ENCODE measurements around the gene GPATCH8. TPM values are rescaled to one million over a fixed set of nuclear protein-coding genes. Genes with fewer than 3 reads are reported as not detected.

The GPATCH8 gene
- total and polyA plus RNA-seq, 9 of the 15 experiments (the other 6 are each of a cell fraction or from before 2014, with no cell fraction given): 10.6 to 29.6 (median 13.2) TPM

DNA sequence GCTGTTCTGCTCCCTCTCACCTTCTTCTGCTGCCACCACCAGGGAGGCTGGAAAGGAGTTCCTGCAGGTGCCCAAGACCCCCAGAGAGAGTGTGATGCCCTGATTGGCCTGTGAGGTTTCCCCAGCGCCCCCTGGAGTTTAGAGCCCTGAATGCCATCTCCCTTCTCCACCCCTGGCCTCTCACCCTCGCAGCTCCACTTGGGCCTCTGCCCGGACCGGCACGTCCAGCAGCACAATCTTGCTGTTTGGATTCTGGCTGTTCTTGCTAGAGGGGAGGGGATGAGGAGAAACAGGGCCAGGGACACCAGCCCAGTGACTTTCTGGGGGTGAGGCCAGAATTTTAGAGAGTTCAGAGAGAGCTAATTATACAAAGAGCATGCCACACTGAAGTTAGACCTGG is 127.1 kb downstream of the GPATCH8 start:
- peak; percentile 83 for ATAC-seq
- TF ChIP-seq, protein P1, sequence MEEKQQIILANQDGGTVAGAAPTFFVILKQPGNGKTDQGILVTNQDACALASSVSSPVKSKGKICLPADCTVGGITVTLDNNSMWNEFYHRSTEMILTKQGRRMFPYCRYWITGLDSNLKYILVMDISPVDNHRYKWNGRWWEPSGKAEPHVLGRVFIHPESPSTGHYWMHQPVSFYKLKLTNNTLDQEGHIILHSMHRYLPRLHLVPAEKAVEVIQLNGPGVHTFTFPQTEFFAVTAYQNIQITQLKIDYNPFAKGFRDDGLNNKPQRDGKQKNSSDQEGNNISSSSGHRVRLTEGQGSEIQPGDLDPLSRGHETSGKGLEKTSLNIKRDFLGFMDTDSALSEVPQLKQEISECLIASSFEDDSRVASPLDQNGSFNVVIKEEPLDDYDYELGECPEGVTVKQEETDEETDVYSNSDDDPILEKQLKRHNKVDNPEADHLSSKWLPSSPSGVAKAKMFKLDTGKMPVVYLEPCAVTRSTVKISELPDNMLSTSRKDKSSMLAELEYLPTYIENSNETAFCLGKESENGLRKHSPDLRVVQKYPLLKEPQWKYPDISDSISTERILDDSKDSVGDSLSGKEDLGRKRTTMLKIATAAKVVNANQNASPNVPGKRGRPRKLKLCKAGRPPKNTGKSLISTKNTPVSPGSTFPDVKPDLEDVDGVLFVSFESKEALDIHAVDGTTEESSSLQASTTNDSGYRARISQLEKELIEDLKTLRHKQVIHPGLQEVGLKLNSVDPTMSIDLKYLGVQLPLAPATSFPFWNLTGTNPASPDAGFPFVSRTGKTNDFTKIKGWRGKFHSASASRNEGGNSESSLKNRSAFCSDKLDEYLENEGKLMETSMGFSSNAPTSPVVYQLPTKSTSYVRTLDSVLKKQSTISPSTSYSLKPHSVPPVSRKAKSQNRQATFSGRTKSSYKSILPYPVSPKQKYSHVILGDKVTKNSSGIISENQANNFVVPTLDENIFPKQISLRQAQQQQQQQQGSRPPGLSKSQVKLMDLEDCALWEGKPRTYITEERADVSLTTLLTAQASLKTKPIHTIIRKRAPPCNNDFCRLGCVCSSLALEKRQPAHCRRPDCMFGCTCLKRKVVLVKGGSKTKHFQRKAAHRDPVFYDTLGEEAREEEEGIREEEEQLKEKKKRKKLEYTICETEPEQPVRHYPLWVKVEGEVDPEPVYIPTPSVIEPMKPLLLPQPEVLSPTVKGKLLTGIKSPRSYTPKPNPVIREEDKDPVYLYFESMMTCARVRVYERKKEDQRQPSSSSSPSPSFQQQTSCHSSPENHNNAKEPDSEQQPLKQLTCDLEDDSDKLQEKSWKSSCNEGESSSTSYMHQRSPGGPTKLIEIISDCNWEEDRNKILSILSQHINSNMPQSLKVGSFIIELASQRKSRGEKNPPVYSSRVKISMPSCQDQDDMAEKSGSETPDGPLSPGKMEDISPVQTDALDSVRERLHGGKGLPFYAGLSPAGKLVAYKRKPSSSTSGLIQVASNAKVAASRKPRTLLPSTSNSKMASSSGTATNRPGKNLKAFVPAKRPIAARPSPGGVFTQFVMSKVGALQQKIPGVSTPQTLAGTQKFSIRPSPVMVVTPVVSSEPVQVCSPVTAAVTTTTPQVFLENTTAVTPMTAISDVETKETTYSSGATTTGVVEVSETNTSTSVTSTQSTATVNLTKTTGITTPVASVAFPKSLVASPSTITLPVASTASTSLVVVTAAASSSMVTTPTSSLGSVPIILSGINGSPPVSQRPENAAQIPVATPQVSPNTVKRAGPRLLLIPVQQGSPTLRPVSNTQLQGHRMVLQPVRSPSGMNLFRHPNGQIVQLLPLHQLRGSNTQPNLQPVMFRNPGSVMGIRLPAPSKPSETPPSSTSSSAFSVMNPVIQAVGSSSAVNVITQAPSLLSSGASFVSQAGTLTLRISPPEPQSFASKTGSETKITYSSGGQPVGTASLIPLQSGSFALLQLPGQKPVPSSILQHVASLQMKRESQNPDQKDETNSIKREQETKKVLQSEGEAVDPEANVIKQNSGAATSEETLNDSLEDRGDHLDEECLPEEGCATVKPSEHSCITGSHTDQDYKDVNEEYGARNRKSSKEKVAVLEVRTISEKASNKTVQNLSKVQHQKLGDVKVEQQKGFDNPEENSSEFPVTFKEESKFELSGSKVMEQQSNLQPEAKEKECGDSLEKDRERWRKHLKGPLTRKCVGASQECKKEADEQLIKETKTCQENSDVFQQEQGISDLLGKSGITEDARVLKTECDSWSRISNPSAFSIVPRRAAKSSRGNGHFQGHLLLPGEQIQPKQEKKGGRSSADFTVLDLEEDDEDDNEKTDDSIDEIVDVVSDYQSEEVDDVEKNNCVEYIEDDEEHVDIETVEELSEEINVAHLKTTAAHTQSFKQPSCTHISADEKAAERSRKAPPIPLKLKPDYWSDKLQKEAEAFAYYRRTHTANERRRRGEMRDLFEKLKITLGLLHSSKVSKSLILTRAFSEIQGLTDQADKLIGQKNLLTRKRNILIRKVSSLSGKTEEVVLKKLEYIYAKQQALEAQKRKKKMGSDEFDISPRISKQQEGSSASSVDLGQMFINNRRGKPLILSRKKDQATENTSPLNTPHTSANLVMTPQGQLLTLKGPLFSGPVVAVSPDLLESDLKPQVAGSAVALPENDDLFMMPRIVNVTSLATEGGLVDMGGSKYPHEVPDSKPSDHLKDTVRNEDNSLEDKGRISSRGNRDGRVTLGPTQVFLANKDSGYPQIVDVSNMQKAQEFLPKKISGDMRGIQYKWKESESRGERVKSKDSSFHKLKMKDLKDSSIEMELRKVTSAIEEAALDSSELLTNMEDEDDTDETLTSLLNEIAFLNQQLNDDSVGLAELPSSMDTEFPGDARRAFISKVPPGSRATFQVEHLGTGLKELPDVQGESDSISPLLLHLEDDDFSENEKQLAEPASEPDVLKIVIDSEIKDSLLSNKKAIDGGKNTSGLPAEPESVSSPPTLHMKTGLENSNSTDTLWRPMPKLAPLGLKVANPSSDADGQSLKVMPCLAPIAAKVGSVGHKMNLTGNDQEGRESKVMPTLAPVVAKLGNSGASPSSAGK (IDR thresholded peaks at IDR 0.05): no peak
- no peak for TF ChIP-seq NFRKB (IDR thresholded peaks at IDR 0.05; ENCODE audit: low read depth)
- TF ChIP-seq GTF2E2 (tag; IDR thresholded peaks at IDR 0.05): no peak
- no peak for TF ChIP-seq TAL1 (IDR thresholded peaks at IDR 0.05)
- TF ChIP-seq ZNF253 (CRISPR knock-in tag; conservative IDR thresholded peaks at IDR 0.05): no peak
- no peak for TF ChIP-seq ZNF586 (CRISPR knock-in tag; conservative IDR thresholded peaks at IDR 0.05)
- TF ChIP-seq, protein P2, sequence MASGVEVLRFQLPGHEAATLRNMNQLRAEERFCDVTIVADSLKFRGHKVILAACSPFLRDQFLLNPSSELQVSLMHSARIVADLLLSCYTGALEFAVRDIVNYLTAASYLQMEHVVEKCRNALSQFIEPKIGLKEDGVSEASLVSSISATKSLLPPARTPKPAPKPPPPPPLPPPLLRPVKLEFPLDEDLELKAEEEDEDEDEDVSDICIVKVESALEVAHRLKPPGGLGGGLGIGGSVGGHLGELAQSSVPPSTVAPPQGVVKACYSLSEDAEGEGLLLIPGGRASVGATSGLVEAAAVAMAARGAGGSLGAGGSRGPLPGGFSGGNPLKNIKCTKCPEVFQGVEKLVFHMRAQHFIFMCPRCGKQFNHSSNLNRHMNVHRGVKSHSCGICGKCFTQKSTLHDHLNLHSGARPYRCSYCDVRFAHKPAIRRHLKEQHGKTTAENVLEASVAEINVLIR (CRISPR knock-in tag; IDR thresholded peaks at IDR 0.05): no peak
- peak; percentile 28; the same call in 1 of the 2 replicates for TF ChIP-seq HDAC2 (IDR thresholded peaks at IDR 0.05)
- 0 out of 2 replicates have a peak, but pooled peaks have one; percentile 60 for TF ChIP-seq ZBTB7A (IDR thresholded peaks at IDR 0.05; ENCODE audit: borderline replicate concordance, control insufficient read depth, low read depth, low read length)
- TF ChIP-seq XRCC5 (IDR thresholded peaks at IDR 0.05; ENCODE audit: low read depth, low read length): 0 out of 2 replicates have a peak, but pooled peaks have one; percentile 32

More for the DNA sequence above, 127.1 kb downstream of the GPATCH8 start:
- Histone ChIP-seq H3K79me2 (ENCODE audit: control insufficient read depth, insufficient read depth, low read length) (no peaks in the 10 kb centered on the region), H3K9me1 (ENCODE audit: control insufficient read depth, insufficient read depth, low read length) (no peaks in the 10 kb centered on the region), H2AFZ (ENCODE audit: low read depth, low read length) (no peak overlapping the region; the same call in 1 of the 2 replicates), H4K20me1 (replicated peaks; ENCODE audit: control insufficient read depth, insufficient read depth, low read length) (no peaks in the 10 kb centered on the region), H3K27me3 (ENCODE audit: control insufficient read depth in 2 of 2, insufficient read depth in 2 of 2, low read length in 2 of 2) (no peaks in the 10 kb centered on the region; a peak in 1 of 5 replicates), H3K4me2 (ENCODE audit: insufficient read depth, low read length) (no peak overlapping the region), H3K36me3 (ENCODE audit: control insufficient read depth, insufficient read depth, low read length) (no peaks in the 10 kb centered on the region), H3K4me1 (replicated peaks in 1 of 2; ENCODE audit: control insufficient read depth in 2 of 2, insufficient read depth in 2 of 2, low read length in 2 of 2) (peaks cover 8 to 31% of the 10 kb centered on the region in 2 experiments; a peak in 4 of 5 replicates), H3K9ac (ENCODE audit: insufficient read depth in 1 of 2, low read depth in 2 of 2, low read length in 2 of 2) (peak overlapping the region in 1 of 2 experiments; percentile 60; a peak in 1 of 4 replicates), H3K4me3 (no peak overlapping the region), H3K27ac (ENCODE audit: extremely low read depth, low read depth, low read length) (no peak overlapping the region), H3K9me3 (replicated peaks; ENCODE audit: control insufficient read depth, insufficient read depth, low read depth, low read length) (no peaks in the 10 kb centered on the region)
- peak; percentile 63 to 78 (median 72) for DNase-seq (ENCODE audit: extremely low read depth in 1 of 4, low spot score in 3 of 4)
- ChIA-PET CTCF (ENCODE audit: low intra/inter-chr PET ratio) (interaction anchor here (0.7 kb wide), 1 partner anchor 33 kb away, joined by 3 read pairs; no protein-coding TSS in a partner anchor), POLR2A (interaction anchor here (0.6 to 1.3 kb wide), 7 partner anchors 9 to 467 kb away, joined by 3 to 6 read pairs (median 3); partner anchors contain the start of gene ITGA2B)
- peak; percentile 85 for FAIRE-seq
- TSS peak; percentile 20 for BruUV-seq (replicated peaks)
- WGBS (ENCODE audit: insufficient coverage, low coverage, missing lambda C conversion rate): 11% methylated on average over 5 of the region's 5 CpGs
- in situ Hi-C loops (cut with MboI): no loop called here
- intact Hi-C loops (cut with micrococcal nuclease): no loop called here

Data from K562 (cell line).